Measurements from ENCODE around the gene TPRN. TPM values are rescaled to one million over a fixed set of nuclear protein-coding genes. Genes with fewer than 3 reads are reported as not detected.
A peak's percentile ranks its signal among the peaks of the same experiment; 100 is the strongest.

TPRN gene
- total and polyA plus RNA-seq, 10 donors, result 4.5 to 10.7 (median 7.2) TPM

GRCh38 chr9:137242269-137243203 is 42.0 kb upstream of the TPRN start:
- 79 to 87% (median 80%) methylated on average over 31 to 36 of the region's 36 CpGs for WGBS, 5 donors
- TF ChIP-seq POLR2AphosphoS5 (IDR thresholded peaks at IDR 0.05) (peak in 1 of 3 donors; percentile 48), POLR2A (IDR thresholded peaks at IDR 0.05) (no peak)
- Histone ChIP-seq H3K36me3 (peaks cover 0 to 24% (median 18%) of the 10 kb centered on the region in 6 donors), H3K4me1 (peaks cover 18 to 64% (median 52%) of the 10 kb centered on the region in 6 donors), H3K27ac (peak overlapping the region; percentile 74 to 99 (median 95)), H3K4me3 (peak overlapping the region; percentile 75 to 94 (median 81)), H3K27me3 (replicated peaks in 1 of 7) (no peaks in the 10 kb centered on the region), H3K9me3 (no peaks in the 10 kb centered on the region)
- intact Hi-C loops (cut with DNase I; ENCODE audit: low total_unique reads), result no loop called here
- DNase-seq, result no peak

GRCh38 chr9:137241490-137242268 is 41.1 kb upstream of the TPRN start:
- Histone ChIP-seq H3K9me3 (no peaks in the 10 kb centered on the region), H3K4me1 (peaks cover 18 to 73% (median 59%) of the 10 kb centered on the region in 6 donors)
- intact Hi-C loops (cut with DNase I; ENCODE audit: low total_unique reads), result no loop called here

GRCh38 chr9:137240841-137241489 is 40.4 kb upstream of the TPRN start, which contains the start of gene TUBB4B:
Gene TUBB4B (plus strand): TSS chr9:137241287. CDS start chr9:137241361, 74 bp downstream.
- peaks cover 25 to 80% (median 66%) of the 10 kb centered on the region in 6 donors for H3K4me1 ChIP-seq
- 0 to 2% (median 1%) methylated on average over 42 to 67 of the region's 67 CpGs for WGBS, 5 donors
- peak within 1 kb of the TSS; percentile 75 to 94 (median 81) for H3K4me3 ChIP-seq
- H3K27me3 ChIP-seq (replicated peaks in 1 of 7), result peaks cover 0 to under 1% (median 0%) of the 10 kb centered on the region in 7 donors
- TF ChIP-seq POLR2AphosphoS5 (IDR thresholded peaks at IDR 0.05) (peak; percentile 100), POLR2A (IDR thresholded peaks at IDR 0.05) (peak; percentile 100)
- TF ChIP-seq, protein P1, sequence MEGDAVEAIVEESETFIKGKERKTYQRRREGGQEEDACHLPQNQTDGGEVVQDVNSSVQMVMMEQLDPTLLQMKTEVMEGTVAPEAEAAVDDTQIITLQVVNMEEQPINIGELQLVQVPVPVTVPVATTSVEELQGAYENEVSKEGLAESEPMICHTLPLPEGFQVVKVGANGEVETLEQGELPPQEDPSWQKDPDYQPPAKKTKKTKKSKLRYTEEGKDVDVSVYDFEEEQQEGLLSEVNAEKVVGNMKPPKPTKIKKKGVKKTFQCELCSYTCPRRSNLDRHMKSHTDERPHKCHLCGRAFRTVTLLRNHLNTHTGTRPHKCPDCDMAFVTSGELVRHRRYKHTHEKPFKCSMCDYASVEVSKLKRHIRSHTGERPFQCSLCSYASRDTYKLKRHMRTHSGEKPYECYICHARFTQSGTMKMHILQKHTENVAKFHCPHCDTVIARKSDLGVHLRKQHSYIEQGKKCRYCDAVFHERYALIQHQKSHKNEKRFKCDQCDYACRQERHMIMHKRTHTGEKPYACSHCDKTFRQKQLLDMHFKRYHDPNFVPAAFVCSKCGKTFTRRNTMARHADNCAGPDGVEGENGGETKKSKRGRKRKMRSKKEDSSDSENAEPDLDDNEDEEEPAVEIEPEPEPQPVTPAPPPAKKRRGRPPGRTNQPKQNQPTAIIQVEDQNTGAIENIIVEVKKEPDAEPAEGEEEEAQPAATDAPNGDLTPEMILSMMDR (IDR thresholded peaks at IDR 0.05 in 8 of 11, conservative IDR thresholded peaks at IDR 0.05 in 3 of 11), result peak in 4 of 11 experiments; percentile 5 to 48 (median 30)
- H3K9me3 ChIP-seq, result no peaks in the 10 kb centered on the region
- intact Hi-C loops (cut with DNase I; ENCODE audit: low total_unique reads), result no loop called here
- H3K36me3 ChIP-seq, result peaks cover 0 to 24% (median 18%) of the 10 kb centered on the region in 6 donors
- peak; percentile 99 for DNase-seq
- peak within 1 kb of the TSS; percentile 92 to 99 (median 96) for H3K27ac ChIP-seq

More at GRCh38 chr9:137241490-137242268, 41.1 kb upstream of the TPRN start:
- DNase-seq, result peak; percentile 94
- Histone ChIP-seq H3K27me3 (replicated peaks in 1 of 7) (no peaks in the 10 kb centered on the region), H3K4me3 (peak overlapping the region; percentile 75 to 94 (median 81)), H3K36me3 (peaks cover 0 to 24% (median 18%) of the 10 kb centered on the region in 6 donors), H3K27ac (peak overlapping the region; percentile 74 to 99 (median 95))
- peak in 2 of 3 donors; percentile 22 to 41 for TF ChIP-seq POLR2AphosphoS5 (IDR thresholded peaks at IDR 0.05)
- no peak for TF ChIP-seq POLR2A (IDR thresholded peaks at IDR 0.05)
- TF ChIP-seq, protein P1 (IDR thresholded peaks at IDR 0.05 in 8 of 11, conservative IDR thresholded peaks at IDR 0.05 in 3 of 11), result no peak
- WGBS, 5 donors, result 1 to 22% (median 4%) methylated on average over 12 to 83 of the region's 83 CpGs
